Measurements from ENCODE around the gene EREG.

- TF ChIP-seq CTCF (conservative IDR thresholded peaks at IDR 0.05) (no peak), EZH2 (IDR thresholded peaks at IDR 0.05; ENCODE audit: low read depth) (no peak)
These were observed 11.0 kb downstream of the EREG start for GRCh38 chr4:74375824-74376426.

All from PC-9 (cell line).